OCI-LY7 (cell line): ENCODE measurements around the gene SLC12A9.

Experiments used
- EZH2phosphoT487 ChIP-seq: fragments of 200-600 bp; sonication (generic); IDR thresholded peaks from 2 replicates; pipeline ENCODE4 v1.6.1; 2018; ENCODE audit warnings: low read depth, borderline replicate concordance, mild to moderate bottlenecking, mixed run types, antibody characterized with exemption, low read length, moderate library complexity, mixed read lengths
- TF ChIP-seq, protein P1 (sequence below): fragments of 200-600 bp; sonication (generic); conservative IDR thresholded peaks from 2 replicates; pipeline ENCODE4 v1.5.1; 2014; ENCODE audit warnings: mild to moderate bottlenecking, antibody characterized with exemption, low read length, moderate library complexity, mixed read lengths

DNA sequence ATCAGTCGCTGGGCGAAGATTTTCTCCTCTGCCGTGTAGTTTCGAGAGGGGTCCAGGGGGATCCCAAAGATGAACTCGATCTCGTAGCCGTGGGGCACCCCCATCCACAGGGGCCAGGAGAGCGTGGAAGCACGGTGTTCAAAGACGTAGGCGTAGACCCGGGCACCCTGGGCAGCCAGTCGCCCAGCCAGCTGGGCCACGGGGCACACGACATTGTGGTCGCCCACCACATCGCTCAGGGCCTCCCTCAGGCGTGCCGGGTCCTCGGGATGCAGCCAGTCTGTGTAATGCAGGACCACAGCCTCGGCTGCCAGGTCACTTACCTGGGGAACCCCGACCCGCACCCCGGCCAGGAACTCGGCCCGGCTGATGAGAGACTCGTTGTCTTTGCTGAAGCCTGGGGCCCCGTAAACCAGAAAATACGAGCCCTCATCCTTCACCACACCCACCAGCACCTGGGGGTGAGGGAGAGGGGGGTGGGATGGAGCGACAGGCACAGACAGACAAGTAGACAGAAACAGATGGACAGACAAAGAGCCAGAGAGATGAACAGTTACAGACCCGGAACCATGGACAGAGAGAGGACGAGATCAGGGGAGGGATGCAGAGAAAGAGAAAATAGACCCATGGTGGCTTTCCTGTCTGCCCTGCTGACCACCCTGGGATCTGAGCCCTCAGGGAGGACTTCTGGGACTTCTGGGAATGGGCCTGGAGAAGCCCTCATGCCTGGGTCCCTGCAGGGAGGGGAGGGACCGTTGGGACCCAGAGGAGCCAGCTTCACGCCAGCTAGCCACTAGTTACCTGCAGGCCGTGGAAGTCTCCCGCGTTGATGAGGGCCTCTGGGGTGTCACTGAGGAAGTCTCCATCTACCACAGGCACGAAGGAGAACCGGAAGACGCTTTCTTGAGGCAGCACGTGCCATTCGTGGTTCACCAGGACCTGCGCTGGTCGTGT, 40.1 kb downstream of the SLC12A9 start:
- TF ChIP-seq EZH2phosphoT487, result no peak
- TF ChIP-seq, protein P1, sequence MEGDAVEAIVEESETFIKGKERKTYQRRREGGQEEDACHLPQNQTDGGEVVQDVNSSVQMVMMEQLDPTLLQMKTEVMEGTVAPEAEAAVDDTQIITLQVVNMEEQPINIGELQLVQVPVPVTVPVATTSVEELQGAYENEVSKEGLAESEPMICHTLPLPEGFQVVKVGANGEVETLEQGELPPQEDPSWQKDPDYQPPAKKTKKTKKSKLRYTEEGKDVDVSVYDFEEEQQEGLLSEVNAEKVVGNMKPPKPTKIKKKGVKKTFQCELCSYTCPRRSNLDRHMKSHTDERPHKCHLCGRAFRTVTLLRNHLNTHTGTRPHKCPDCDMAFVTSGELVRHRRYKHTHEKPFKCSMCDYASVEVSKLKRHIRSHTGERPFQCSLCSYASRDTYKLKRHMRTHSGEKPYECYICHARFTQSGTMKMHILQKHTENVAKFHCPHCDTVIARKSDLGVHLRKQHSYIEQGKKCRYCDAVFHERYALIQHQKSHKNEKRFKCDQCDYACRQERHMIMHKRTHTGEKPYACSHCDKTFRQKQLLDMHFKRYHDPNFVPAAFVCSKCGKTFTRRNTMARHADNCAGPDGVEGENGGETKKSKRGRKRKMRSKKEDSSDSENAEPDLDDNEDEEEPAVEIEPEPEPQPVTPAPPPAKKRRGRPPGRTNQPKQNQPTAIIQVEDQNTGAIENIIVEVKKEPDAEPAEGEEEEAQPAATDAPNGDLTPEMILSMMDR, result no peak
